GM12873 (cell line): ENCODE results near the gene CADPS2.

Source experiments
- CTCF ChIP-seq: IDR thresholded peaks from 2 replicates; pipeline ENCODE4 v1.5.1; 2012; ENCODE audit warnings: low read depth, mild to moderate bottlenecking, moderate library complexity, low read length, control low read depth; ENCODE audit not compliant: insufficient read depth; ENCODE audit errors: missing control alignments

Gene CADPS2

GRCh38 chr7:122767339-122767738, 118.9 kb downstream of the CADPS2 start:
- no peak for TF ChIP-seq CTCF

- TF ChIP-seq CTCF, result no peak
These were observed 119.7 kb downstream of the CADPS2 start for GRCh38 chr7:122766593-122766992.

GRCh38 chr7:122764902-122765301, 121.4 kb downstream of the CADPS2 start:
- no peak for TF ChIP-seq CTCF

- no peak for TF ChIP-seq CTCF
These were observed 122.2 kb downstream of the CADPS2 start for GRCh38 chr7:122764020-122764419.

- no peak for TF ChIP-seq CTCF
These were observed 124.2 kb downstream of the CADPS2 start for GRCh38 chr7:122762071-122762470.

GRCh38 chr7:122758501-122758900, 127.8 kb downstream of the CADPS2 start:
- no peak for TF ChIP-seq CTCF

- no peak for TF ChIP-seq CTCF
These were observed 129.4 kb downstream of the CADPS2 start for GRCh38 chr7:122756860-122757259.
